NCI-H345 (cell line): Measurements from ENCODE around the gene TMEM223.

Experiments used
- DNase-seq: peaks from one replicate; lab custom pipeline; 2025; lab: John Stamatoyannopoulos, UW

Gene TMEM223

DNA sequence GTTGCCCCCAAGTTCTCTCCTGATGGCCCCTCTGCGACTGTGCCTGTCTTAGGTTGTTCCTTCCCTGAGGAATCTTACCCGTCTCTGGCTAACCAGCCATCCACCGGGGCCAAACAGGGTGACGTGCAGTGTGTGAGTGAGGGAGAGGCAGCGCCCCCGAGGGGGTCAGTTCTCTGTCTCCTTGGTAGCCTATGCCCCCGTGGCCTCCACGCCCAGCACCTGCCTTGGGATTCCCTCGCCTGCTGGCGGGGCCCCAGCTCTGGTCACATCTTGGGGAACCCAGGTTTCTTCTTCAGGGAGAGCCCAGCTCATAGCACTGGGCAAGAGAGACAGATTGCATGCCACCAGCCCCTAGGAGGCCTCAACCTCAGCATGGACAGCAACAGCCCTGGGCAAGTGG, 7.7 kb upstream of the TMEM223 start:
- no peak for DNase-seq

DNA sequence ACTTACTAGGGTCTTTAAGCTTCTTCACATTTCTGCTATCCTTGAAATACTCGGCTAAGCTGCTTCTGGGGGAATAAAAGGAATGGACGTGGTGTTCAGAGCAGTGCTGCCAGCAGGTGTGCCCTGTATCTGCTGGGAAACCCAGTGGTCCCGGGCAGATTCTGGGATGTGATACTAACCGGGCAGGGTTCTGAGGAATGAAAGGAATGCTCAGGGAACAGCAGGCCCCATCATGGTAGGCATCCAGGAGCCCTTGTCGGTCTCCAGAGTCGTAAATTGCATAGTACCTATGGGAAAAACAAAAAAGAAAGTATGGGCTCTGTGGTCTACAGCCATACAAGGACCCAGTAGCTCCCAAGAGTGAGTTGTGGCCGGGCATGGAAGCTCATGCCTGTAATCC, 4.5 kb upstream of the TMEM223 start:
- no peak for DNase-seq

- no peak for DNase-seq
Measured at GRCh38 chr11:62794201-62794775, 2.5 kb upstream of the TMEM223 start.

DNA sequence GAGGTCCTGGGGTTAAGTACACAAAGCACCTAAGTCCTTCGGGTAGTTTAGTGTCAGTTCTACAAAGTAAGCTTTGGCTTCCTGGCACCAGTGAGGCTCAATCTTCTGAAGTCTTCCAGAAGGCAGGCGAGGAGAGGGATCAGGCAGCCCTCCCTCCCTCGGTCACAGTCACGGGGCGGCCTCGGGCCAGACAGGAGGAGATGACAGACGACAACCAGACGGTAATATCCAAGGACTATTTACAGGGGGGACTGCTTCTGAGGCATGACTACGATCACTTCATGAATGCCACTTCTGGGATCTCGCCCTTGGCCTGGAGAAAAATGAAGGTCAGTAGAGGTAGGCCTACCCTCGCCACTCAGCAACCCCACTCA, 383 bp upstream of the TMEM223 start:
- DNase-seq = no peak

DNA sequence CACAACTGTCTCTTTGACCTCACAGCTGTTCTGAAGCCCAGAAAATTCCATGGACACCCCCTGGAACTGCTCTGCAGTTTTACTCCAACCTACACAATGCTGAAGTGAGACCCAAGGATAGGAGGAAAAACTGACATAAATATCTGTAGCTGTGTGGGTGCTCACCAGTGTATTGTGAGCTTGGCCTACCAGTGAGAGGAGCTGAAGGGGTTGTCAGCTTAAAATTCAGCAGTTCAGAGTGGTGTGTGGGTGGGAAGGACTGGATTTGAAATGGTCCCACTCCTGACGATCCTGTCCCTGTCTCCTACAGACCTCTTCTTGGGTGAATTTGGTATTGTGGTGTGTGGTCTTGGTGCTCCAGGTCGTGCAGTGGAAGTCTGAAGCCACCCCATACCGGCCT, 2.2 kb downstream of the TMEM223 start:
- DNase-seq = no peak

- no peak for DNase-seq
Measured at GRCh38 chr11:62788991-62789390, 2.8 kb downstream of the TMEM223 start.

- DNase-seq = peak; percentile 97
Measured at GRCh38 chr11:62787005-62787759, 4.6 kb downstream of the TMEM223 start, which contains the start of gene TMEM179B. TSS of gene TMEM179B (plus strand) at chr11:62787402. CDS start at chr11:62787432, 30 bp downstream.

DNA sequence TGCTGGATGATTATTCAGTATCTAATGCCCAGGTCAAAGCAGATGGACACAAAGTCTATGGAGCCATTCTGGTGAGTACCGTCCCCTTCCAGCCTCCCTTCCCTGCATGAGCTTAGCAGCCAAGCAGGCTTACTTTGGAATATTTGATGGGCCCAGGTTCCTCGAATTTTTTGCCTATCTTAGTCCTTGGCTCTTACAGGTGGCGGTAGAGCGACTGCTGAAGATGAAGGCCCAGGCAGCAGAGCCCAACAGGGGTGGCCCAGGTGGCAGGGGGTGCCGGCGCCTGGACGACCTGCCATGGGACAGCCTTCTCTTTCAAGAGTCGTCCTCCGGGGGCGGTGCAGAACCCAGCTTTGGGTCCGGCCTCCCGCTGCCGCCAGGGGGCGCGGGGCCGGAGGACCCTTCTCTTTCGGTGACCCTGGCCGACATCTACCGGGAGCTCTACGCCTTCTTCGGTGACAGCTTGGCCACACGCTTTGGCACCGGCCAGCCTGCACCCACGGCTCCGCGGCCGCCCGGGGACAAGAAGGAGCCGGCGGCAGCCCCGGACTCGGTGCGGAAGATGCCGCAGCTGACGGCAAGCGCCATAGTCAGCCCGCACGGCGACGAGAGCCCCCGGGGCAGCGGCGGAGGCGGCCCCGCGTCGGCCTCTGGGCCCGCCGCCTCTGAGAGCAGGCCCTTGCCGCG, 5.3 kb downstream of the TMEM223 start:
- DNase-seq = peak; percentile 82

GRCh38 chr11:62782753-62783152, 9.1 kb downstream of the TMEM223 start:
- DNase-seq = no peak

DNA sequence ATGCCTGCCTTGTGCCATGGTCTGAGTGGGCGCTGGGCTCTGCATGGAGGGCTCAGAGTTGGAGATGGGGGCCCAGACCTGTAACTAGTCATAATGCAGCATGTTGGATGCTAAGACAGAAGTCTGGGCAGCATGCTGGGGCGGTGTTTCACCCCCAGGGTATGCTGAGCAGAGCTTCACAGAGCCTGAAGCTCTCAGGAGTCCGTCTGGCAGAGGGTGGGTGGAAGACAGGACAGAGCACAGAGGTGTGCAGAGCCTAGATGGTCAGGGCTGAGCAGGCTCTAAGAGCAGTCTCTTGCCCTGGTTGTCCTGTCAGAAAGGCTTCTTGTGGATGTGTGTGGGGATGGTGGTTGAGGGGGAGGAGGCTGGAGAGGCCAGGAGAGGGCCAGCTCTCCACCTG, 13.4 kb downstream of the TMEM223 start:
- no peak for DNase-seq

- DNase-seq = no peak
Measured at GRCh38 chr11:62777389-62777788, 14.4 kb downstream of the TMEM223 start.

DNA sequence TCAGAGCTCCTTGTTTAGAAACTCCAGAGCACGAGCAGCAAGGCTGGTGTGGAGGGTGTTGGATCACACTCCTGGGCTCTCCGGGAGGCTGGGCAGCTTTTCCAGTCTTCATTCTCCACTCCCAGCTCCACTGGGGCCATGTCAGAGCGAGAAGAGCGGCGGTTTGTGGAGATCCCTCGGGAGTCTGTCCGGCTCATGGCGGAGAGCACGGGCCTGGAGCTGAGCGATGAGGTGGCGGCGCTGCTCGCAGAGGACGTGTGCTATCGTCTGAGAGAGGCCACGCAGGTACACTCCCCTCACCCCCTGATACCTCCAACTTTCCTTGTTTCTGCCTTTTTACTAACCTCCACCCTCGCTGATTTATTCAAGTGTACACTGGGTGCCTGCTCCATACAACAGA, 16.2 kb downstream of the TMEM223 start:
- no peak for DNase-seq

GRCh38 chr11:62774407-62774806, 17.4 kb downstream of the TMEM223 start:
- DNase-seq = no peak

DNA sequence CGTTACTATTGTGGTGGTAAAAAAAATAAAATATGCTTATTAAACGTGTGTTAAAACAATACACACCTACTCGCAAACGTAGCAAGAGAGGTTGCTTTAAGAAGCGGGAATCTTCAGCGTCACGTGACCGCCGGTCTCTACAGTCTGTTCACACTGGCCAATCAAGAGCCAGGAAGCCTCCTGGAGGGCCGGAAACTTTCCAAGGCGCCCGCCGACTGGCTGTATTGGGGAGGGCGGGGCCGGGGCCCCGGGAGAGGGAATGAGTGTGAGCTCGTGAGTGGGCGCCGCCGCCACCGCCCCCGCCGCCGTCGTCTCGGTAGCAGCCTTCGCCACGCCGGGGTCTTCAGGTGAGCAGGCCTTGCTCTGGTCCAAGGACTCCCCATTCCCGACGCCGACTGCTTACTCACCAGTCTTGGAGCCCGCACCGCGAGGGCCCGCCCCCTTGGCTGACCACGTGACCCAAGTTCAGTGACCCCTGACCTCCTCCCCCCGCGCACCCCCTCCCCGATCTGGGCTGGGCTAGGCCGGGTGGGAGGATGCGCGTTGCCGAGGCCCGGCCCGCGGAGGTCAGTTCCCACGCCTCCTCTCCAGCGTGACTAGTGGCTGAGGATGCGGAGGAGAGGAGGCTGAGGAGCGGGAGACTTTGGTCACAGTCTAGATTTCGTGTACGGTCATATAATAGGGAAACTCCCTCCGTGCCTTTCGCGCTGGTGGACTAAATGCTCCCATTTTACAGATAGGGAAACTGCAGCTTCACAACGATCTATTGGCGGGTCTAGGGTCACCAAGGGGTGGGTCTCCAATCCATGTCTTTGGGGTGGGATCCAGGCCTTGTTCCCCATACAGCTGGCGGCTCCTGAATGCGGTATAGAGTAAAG, 20.4 kb downstream of the TMEM223 start, which contains the start of gene TAF6L:
TSS of gene TAF6L (plus strand) at position 253 of the 878 bp plus-strand sequence. CDS start 4,388 bp downstream, outside the sequence.
- DNase-seq = peak; percentile 98

- DNase-seq = peak; percentile 50
Measured at GRCh38 chr11:62770778-62771143, 21.0 kb downstream of the TMEM223 start.

GRCh38 chr11:62760867-62761227, 31.0 kb downstream of the TMEM223 start:
- DNase-seq = peak; percentile 7

DNA sequence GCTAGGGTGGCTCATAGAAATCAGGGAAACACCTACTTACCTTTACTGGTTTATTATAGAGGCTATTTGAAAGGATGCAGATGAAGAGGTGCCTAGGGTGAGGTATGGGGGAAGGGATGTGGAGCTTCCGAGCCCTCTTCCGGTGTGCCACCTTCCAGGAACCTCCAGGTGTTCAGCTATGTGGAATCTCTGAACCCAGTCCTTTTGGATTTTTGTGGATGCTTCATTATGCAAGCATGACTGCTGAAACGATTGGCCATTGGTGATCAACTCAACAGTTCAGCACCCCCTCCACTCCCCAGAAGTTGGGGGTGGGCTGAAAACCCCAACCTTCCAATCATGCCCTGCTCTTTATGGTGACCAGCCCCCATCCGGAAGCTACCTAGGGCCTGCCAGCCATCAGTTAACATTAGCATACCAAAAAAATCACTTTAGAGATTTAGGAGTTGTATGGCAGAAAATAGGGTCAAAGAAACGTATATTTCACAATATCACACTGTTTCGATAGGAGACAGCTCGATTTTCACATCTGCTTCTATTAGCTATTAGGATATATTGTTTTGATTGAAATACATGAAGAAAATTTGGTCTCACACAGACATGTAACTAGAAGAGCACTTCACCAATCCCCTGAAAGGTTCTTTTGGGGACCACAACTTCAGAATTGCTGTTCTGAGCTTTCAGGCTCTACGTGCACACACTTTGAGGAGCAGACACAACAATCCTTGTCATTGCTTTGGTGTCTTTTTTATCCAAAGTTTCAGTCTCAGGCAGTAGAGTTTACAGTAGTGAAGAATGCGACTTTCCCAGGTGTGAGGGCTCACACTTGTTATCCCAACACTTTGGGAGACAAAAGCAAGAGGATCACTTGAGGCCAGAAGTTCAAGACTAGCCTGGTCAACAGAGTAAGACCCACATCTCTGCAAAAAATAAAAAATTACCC, 33.7 kb downstream of the TMEM223 start:
- DNase-seq = no peak

DNA sequence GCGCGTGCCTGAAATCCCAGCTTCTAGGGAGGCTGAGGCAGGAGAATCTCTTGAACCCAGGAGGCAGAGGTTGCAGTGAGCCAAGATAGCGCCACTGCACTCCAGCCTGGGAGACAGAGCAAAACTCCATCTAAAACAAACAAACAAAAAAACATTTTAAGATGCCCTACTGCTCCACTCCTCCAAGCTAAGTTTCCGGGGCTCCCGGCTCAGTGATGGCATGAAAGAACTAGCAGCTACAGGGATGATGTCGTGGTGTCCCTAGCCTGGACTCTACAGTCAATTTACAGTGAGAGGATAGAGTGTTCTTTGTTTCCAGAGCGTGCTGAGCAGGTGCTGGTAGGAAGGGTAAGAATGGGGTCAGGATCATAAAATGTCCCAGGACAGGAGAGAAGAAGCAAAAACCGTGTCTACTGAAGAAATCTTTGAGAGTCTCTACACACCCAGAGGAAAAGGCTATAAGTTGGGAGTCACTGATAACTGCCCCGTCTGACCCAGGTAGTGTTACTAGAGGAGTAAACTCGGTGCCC, 36.7 kb downstream of the TMEM223 start:
- DNase-seq = no peak

DNA sequence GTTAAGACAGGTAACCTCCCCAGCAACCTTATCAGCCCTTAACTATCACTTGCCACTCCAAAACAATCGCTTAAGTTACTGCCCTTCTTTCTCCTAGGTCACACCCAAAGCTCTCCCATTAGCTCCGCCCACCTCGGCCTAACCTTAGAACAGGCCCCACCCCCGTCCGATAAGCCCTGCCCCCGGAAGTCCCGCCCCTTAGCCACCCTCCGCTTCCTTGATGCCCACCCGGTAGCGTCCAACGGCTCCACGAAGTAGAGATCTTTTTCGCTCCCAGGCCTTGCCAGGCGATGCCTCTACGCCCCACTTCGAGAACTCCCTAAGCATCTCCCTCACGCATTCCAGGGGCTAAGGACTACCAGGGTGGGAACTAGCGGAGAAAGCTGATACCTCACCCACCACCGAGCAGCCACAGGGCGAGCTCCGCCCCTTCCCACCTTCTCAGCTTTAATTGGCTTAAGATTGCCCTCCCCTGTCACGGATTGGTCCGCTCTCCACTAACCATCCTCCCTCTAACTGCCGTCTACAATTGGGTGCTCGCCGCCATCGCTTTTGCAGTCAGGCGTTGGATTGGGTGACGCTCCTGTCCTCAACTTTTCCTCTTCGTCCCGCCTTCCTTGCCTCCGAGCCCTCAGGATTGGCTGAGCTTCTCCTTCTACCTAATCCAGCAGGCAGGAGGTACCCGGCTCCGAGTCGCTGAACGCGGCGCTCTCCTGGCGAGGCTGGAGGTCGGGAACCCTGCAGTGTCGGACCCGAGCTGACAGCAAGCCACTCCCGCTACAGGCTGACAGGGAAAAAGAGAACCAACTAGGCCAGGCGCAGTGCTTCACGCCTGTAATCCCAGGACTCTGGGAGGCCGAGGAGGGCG, 37.8 kb downstream of the TMEM223 start, which contains the start of gene ZBTB3:
TSS of gene ZBTB3 (minus strand) at position 425 of the 868 bp plus-strand sequence. CDS start 496 bp downstream, outside the sequence.
- DNase-seq = peak; percentile 99
